ENCODE results near the gene TP73. TPM values are rescaled to one million over a fixed set of nuclear protein-coding genes. Genes with fewer than 3 reads are reported as not detected.
A peak's percentile ranks its signal among the peaks of the same experiment; 100 is the strongest.

The TP73 gene
- total RNA-seq (not detected), total RNA-seq (0 to 1.6 (median 0.07) reads per million in 172 experiments)
- 0.11 TPM for polyA plus RNA-seq (2013, experiment 1 of 2)
- polyA plus RNA-seq (2013, experiment 2 of 2) = 0.29 TPM

- H3K27ac Mint-ChIP-seq = no peak within 1 kb of the TSS
- H3K27me3 Mint-ChIP-seq = peaks cover 56% of the 10 kb centered on the region
- Histone ChIP-seq H3K4me1 (ENCODE audit: insufficient read depth, low read length) (peaks cover 37% of the 10 kb centered on the region), H3K36me3 (ENCODE audit: insufficient read depth, low read length) (peaks cover 3% of the 10 kb centered on the region), H3K4me3 (ENCODE audit: low read length) (peak within 1 kb of the TSS; percentile 5), H3K9me3 (ENCODE audit: control insufficient read depth in 1 of 2, insufficient read depth in 1 of 2, low read length in 2 of 2) (peaks cover 0 to 22% of the 10 kb centered on the region in 2 experiments), H3K27me3 (ENCODE audit: control insufficient read depth in 1 of 2, insufficient read depth in 2 of 2, low read length in 2 of 2) (peaks cover 36 to 42% of the 10 kb centered on the region in 2 experiments), H3K27ac (ENCODE audit: low read depth in 1 of 2, low read length in 2 of 2) (no peak within 1 kb of the TSS)
- TF ChIP-seq, protein P1, sequence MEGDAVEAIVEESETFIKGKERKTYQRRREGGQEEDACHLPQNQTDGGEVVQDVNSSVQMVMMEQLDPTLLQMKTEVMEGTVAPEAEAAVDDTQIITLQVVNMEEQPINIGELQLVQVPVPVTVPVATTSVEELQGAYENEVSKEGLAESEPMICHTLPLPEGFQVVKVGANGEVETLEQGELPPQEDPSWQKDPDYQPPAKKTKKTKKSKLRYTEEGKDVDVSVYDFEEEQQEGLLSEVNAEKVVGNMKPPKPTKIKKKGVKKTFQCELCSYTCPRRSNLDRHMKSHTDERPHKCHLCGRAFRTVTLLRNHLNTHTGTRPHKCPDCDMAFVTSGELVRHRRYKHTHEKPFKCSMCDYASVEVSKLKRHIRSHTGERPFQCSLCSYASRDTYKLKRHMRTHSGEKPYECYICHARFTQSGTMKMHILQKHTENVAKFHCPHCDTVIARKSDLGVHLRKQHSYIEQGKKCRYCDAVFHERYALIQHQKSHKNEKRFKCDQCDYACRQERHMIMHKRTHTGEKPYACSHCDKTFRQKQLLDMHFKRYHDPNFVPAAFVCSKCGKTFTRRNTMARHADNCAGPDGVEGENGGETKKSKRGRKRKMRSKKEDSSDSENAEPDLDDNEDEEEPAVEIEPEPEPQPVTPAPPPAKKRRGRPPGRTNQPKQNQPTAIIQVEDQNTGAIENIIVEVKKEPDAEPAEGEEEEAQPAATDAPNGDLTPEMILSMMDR (IDR thresholded peaks at IDR 0.05) = no peak
- no peak for ATAC-seq (ENCODE audit: poor library complexity)
- no peaks in the 10 kb centered on the region for H3K9me3 Mint-ChIP-seq
- H3K4me1 Mint-ChIP-seq (ENCODE audit: low read depth) = peaks cover 37% of the 10 kb centered on the region
- H3K4me3 Mint-ChIP-seq = peak within 1 kb of the TSS; percentile 45
- ChIA-PET CTCF (no interaction called here), POLR2A (no interaction called here)
- intact Hi-C loops (cut with DNase I, micrococcal nuclease) = loop anchor here in 1 of 2 experiments (2.0 kb wide), 1 partner anchor 145 kb away; the partner anchor contains the start of gene LRRC47
- peaks cover 7% of the 10 kb centered on the region for H3K36me3 Mint-ChIP-seq (ENCODE audit: low read depth)
- DNase-seq = peak in 1 of 14 experiments; percentile 28
These were observed at the start of gene TP73 for GRCh38 chr1:3651930-3652547. TSS of gene TP73 (plus strand) at chr1:3652516. CDS start at chr1:3682366, 29,850 bp downstream.

GRCh38 chr1:3603156-3603555 is 49.2 kb upstream of the TP73 start:
- ChIA-PET POLR2A (no interaction called here), CTCF (no interaction called here)
- Mint-ChIP-seq H3K4me1 (ENCODE audit: low read depth) (peaks cover 3% of the 10 kb centered on the region), H3K36me3 (ENCODE audit: low read depth) (no peaks in the 10 kb centered on the region), H3K9me3 (no peaks in the 10 kb centered on the region), H3K27ac (no peak overlapping the region), H3K27me3 (no peaks in the 10 kb centered on the region), H3K4me3 (no peak overlapping the region)
- Histone ChIP-seq H3K36me3 (ENCODE audit: insufficient read depth, low read length) (no peaks in the 10 kb centered on the region), H3K9me3 (ENCODE audit: control insufficient read depth in 1 of 2, insufficient read depth in 1 of 2, low read length in 2 of 2) (peaks cover 0 to 8% of the 10 kb centered on the region in 2 experiments), H3K27me3 (ENCODE audit: control insufficient read depth in 1 of 2, insufficient read depth in 2 of 2, low read length in 2 of 2) (peaks cover 0 to 2% of the 10 kb centered on the region in 2 experiments), H3K27ac (ENCODE audit: low read depth in 1 of 2, low read length in 2 of 2) (no peak overlapping the region), H3K4me1 (ENCODE audit: insufficient read depth, low read length) (peaks cover 18% of the 10 kb centered on the region), H3K4me3 (ENCODE audit: low read length) (no peak overlapping the region)
- TF ChIP-seq, protein P1 (IDR thresholded peaks at IDR 0.05) = no peak
- no peak for DNase-seq
- intact Hi-C loops (cut with DNase I, micrococcal nuclease) = no loop called here
- no peak for ATAC-seq (ENCODE audit: poor library complexity)

DNA sequence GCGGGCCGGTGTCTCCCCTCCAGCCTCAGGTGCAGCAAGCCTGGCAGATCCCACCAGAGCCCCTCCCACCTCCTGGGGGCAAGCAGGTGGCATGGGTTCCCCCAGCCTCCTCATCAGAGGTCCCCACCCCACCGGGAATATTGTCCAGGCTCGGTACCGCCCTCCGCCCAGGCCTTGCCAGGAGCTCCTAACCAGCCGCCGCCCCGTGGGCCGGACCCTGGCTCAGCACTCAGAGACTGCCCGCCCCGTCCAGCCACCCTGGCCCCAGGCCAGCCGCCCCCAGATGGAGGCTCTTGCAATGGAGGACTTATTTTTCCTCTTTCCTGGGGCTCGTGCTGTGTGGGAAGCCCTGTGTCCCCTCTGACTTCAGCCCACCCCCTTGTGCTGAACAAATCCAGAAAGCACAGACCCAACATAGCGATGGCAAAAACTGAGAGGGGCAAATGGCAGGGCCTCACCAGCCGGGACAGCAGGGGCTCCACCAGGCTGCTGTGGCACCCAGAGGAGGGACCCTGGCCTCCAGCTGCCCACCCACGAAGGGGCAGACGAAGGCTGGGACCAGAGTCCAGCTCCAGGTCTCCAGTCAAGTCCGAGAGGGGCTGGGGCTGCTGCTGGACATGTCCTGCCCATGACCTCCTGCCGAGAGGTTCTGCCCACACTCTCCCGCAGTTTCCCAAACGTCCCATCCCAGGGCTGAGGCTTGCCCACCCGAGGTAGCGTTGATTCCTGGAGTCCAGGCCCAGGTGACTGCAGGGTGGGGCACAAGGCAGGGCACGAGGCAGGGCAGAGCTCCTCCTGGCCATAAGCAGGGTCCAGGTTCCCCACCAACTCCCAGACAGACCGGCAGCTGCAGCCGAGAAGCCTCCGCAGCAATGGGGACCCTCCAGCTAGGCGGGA is 48.5 kb upstream of the TP73 start:
- Histone ChIP-seq H3K4me3 (ENCODE audit: low read length) (no peak overlapping the region), H3K27ac (ENCODE audit: low read depth in 1 of 2, low read length in 2 of 2) (no peak overlapping the region), H3K27me3 (ENCODE audit: control insufficient read depth in 1 of 2, insufficient read depth in 2 of 2, low read length in 2 of 2) (peaks cover under 1 to 5% of the 10 kb centered on the region in 2 experiments), H3K36me3 (ENCODE audit: insufficient read depth, low read length) (no peaks in the 10 kb centered on the region), H3K9me3 (ENCODE audit: control insufficient read depth in 1 of 2, insufficient read depth in 1 of 2, low read length in 2 of 2) (peaks cover 0 to 9% of the 10 kb centered on the region in 2 experiments), H3K4me1 (ENCODE audit: insufficient read depth, low read length) (peaks cover 12% of the 10 kb centered on the region)
- CTCF ChIA-PET = no interaction called here
- Mint-ChIP-seq H3K4me3 (no peak overlapping the region), H3K4me1 (ENCODE audit: low read depth) (no peaks in the 10 kb centered on the region), H3K27me3 (no peaks in the 10 kb centered on the region), H3K36me3 (ENCODE audit: low read depth) (no peaks in the 10 kb centered on the region), H3K9me3 (no peaks in the 10 kb centered on the region), H3K27ac (no peak overlapping the region)
- intact Hi-C loops (cut with DNase I, micrococcal nuclease) = no loop called here
- DNase-seq = no peak
- no peak for ATAC-seq (ENCODE audit: poor library complexity)
- TF ChIP-seq, protein P1 (IDR thresholded peaks at IDR 0.05) = no peak
- POLR2A ChIA-PET = no interaction called here
